ENCODE results near the gene ZP1. TPM values are rescaled to one million over a fixed set of nuclear protein-coding genes. Genes with fewer than 3 reads are reported as not detected.
A peak's percentile ranks its signal among the peaks of the same experiment; 100 is the strongest.
"Not testable (repeated sequence)": the region's sequence is repeated elsewhere in the genome, so short reads cannot be mapped to it uniquely, and the experiment has no call there.

Gene ZP1
- polyA plus RNA-seq, 12 donors, result 0.11 to 0.24 (median 0.15) TPM; not detected in 9

DNA sequence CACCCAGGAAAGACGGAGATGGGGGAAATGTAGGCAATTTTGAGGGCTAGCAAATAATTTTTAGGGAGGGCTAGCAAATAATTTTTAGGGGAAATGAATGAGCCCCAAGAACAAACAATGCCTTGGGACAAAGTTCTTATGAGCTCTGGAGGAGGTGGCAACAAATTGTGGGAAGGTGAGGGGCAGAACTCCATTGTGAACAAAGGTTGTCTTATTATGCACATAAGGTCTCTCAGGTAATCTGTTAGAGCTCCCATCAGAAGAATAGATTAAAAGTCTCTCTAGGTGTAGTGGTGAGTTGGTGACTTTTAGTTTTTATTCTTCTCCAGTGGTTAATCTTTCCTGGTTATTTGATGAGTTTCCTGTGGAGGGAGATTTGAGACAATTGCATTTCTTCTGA lies 41.5 kb downstream of the ZP1 start:
- no peak for DNase-seq

DNA sequence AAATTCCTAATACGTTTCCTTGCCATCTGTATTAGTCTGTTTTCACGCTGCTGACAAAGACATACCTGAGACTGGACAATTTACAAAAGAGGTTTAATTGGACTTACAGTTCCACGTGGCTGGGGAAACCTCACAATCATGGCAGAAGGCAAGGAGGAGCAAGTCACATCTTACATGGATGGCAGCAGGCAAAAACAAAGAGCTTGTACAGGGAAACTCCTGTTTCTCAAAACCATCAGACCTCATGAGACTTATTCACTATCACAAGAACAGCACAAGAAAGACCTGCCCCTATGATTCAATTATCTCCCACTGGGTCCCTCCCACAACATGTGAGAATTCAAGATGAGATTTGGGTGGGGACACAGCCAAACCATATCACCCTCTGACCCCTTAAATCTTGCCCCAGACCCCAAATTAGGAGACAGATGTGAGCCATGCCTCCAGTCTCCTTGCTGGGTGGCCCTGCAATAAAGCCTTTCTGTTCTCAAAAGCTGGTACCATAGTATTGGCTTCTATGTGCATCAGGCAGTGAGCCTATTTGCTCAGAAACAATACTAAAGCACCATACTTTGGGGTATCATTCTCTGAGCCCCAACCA lies 42.4 kb downstream of the ZP1 start:
- DNase-seq, result not testable (repeated sequence)

DNA sequence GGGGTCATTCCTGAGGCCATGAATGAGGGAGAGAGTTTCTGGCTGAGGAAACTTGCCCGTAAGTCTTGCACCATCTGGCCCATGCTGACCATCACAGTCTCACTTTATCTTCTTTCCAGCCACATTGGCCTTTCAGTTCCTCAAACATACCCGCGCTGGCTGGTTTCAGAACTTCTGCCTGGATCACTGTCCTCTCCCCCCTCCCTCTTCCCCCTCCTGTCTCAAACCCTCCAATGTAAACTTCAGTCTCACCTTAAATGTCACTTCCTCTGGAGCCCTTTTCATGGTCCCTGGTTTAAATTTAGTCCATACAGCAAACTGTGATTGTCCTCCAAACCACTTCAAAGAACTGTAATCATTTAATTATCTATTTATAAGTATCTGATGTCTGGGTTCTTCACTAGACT lies 42.9 kb downstream of the ZP1 start:
- DNase-seq, result no peak

GRCh38 chr11:60910711-60911380 lies 43.5 kb downstream of the ZP1 start:
- DNase-seq, result no peak

GRCh38 chr11:60912223-60912850 lies 45.0 kb downstream of the ZP1 start:
- no peak for DNase-seq

- DNase-seq, result no peak
These were observed 45.6 kb downstream of the ZP1 start for GRCh38 chr11:60912851-60913528.

DNA sequence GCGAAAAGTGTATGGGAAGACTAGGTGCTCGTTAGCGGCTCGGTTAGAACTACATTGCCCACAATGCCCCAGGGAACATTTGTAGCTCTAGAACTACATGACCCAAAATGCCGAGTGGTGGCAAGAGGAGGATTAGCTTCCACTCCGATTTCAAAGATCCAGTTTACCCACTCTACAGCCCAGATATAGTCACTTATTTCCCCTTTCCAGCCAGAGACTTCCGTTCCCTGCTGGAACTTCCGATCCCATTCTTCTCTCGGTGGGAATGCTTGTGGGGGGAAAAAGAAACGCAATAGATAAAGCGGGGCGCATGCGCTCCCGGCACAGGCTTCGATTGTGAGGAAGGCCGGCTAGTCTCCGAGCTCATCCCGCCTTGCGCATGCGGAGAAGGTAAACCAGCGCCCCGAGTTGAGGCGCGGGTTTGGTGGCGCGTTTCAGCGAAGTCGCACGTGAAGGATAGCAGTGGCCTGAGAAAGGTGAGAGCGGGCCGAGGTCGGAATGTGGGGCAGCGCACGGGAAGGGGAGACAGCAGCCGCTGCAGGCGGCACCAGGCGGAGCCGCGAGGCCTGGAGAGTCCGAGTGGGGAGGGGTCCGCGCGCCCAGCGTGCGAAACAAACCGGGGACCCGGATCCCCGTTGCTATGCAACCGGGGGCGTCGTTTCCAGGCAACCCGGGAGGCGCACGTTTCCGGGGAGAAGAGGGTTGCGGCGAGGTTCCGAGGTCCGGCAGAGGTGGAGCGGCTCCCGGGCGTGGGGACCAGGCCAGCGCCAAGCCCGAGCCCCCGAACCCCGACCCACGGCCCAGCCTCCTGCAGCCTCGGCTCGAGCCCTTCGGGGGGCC lies 46.7 kb downstream of the ZP1 start, which contains the start of gene TMEM109:
Gene TMEM109, plus strand, starts transcription at position 366 of the 840 bp plus-strand sequence. CDS start 5,536 bp downstream, outside the sequence.
- peak; percentile 93 for DNase-seq

DNA sequence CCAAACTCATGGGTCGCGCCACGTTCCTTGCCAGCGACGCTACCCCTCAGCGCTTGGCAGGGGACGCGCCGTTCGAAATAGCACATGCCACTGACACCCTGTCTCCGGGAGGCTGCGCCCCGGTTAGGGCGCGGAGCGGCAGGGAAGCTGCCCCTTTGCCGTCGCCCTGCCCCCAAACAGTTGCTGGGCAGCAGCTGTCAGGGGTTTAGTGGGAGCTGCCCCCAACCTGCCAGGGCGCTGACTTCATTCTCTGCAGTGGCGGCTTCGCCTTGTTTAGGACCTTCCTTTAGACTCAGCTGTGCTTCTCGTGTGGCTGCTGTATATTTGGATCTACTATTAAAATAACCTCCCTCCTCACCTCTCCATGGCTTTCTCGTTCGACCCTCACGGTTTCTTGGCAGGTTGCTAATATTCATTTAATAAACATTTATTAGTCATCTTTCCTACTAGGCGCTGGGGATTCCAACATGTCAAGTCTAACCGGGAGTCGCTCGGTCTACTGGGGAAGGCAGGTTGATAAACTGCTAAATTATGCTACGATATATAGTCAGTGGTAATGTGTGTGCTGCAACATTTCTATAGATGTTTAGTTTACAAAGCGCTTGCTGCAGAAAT lies 47.4 kb downstream of the ZP1 start:
- peak; percentile 49 for DNase-seq

GRCh38 chr11:60915248-60915914 lies 48.0 kb downstream of the ZP1 start:
- DNase-seq, result peak; percentile 30

- DNase-seq, result no peak
These were observed 49.4 kb downstream of the ZP1 start for GRCh38 chr11:60916669-60917206.

DNA sequence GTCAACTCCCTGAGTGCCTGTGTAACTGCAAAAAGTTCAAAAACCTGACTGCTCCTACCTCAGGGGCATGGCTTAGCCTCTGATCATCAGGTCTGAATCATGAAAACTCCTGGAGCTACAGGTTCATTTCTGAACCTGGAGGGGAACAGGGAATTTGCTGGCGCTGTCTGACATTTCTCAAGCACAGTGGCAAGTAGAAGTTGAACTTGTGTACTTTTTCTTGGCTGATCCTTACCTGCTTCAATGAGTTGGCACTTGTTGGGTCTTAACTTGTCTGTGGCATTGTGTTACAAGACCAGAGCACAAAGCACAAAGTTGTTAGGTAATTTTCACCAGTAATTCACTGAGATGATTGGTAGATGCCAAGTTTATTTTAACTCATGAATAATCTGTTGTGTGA lies 49.9 kb downstream of the ZP1 start:
- no peak for DNase-seq

GRCh38 chr11:60918251-60918938 lies 51.1 kb downstream of the ZP1 start:
- DNase-seq, result no peak

DNA sequence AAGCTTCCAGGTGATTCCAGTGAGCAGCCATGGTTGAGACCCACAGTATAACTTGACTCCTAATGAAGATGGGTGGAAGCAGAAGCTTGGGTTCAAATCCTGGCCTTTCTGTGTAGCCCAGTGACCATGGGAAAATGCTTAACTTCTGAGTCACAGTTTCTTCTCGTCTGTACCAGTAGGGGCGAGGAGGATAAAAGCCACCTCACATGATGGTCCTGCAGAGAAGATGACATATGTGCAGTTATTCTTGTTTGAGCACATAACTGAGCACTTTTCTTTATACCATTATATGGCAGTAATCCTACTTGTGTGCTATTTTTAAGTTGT lies 51.6 kb downstream of the ZP1 start:
- no peak for DNase-seq

- DNase-seq, result no peak
These were observed 52.0 kb downstream of the ZP1 start for GRCh38 chr11:60919320-60919719.

GRCh38 chr11:60919956-60920355 lies 52.6 kb downstream of the ZP1 start:
- no peak for DNase-seq

DNA sequence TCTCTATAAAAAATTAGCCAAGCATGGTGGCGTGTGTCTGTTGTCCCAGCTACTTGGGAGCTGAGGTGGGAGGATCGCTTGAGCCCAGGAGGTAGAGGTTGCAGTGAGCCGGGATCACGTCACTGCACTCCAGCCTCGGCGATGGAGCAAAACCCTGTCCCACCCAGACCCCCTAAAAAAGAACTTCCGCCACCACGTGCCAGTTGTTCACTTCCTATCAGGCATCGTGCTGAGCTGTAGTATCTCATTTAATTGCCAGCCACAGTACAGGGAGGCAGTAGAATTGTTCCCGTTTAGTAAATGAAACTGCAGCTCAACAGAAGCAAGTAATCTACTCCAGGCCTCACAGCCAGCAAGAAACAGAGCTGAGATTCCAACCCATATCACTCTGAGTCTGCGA lies 53.9 kb downstream of the ZP1 start:
- DNase-seq, result no peak

DNA sequence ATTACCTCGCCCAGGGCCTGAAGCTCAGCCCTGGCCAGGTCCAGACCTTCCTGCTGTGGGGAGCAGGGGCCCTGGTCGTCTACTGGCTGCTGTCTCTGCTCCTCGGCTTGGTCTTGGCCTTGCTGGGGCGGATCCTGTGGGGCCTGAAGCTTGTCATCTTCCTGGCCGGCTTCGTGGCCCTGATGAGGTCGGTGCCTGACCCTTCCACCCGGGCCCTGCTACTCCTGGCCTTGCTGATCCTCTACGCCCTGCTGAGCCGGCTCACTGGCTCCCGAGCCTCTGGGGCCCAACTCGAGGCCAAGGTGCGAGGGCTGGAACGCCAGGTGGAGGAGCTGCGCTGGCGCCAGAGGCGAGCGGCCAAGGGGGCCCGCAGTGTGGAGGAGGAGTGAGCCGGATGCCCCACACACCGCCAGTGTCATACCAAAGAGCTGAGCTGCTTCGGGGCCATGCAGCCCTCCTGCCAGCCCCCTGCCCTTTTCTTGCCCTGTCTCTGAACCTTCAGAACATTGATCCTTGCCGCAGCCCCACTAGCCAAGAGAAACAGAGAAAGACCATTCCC lies 54.5 kb downstream of the ZP1 start:
- DNase-seq, result no peak

GRCh38 chr11:60922906-60923305 lies 55.6 kb downstream of the ZP1 start:
- DNase-seq, result no peak

DNA sequence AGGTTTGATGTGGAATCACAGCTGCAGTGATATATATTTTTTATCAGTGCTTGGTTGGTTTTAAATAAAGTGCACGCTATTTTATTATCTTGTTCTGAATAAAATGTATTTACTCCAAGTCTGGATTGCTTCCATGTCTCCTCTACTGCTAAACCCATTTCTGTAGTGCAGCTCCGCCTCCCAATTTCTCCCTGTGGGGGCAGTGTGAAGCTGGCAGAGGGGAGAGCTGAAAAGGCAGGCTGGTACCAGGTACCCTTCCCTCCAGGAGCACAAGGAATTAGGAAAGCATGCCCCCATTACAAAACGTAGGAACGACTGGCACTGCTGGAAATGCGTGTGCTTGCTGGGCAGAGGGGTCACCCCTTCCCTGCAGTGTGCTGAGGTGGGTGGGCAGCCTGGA lies 56.0 kb downstream of the ZP1 start:
- no peak for DNase-seq

- no peak for DNase-seq
These were observed 56.4 kb downstream of the ZP1 start for GRCh38 chr11:60923800-60924109.

All from muscle of arm (tissue), 12 donors.